ENCODE measurements around the gene FOXRED2.
A peak's percentile ranks its signal among the peaks of the same experiment; 100 is the strongest.
"Not testable (repeated sequence)": the region's sequence is repeated elsewhere in the genome, so short reads cannot be mapped to it uniquely, and the experiment has no call there.

Gene FOXRED2

DNA sequence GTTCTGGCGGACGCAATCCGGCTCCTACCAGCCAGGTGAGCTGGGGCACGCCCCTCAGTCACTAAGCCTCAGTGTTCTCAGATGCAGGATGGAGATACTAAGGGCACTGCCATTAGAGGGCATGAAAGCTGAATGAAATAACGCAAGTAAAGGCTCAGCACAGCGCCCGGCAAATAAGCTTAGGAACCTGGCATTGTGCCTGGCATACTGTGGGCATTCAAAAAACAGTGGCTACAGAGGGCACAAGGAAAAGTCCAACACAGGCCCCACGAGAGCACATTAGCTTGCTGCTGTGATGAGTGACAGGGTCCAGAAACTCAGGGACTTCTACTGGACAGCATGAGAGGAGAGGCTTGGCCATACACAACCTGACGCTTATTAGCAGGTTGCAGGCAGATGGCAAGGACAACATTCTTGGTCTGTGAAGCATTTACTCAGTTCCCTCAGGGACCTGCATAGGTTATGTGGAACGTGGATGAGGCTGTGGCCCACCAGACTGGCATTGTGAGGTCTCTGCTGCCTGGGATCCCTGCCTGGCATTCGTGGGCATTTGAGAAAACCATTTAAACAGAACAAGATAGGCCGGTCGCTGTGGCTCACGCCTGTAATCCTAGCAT is 37.6 kb downstream of the FOXRED2 start:
- DNase-seq (ENCODE audit: low spot score) = no peak

DNA sequence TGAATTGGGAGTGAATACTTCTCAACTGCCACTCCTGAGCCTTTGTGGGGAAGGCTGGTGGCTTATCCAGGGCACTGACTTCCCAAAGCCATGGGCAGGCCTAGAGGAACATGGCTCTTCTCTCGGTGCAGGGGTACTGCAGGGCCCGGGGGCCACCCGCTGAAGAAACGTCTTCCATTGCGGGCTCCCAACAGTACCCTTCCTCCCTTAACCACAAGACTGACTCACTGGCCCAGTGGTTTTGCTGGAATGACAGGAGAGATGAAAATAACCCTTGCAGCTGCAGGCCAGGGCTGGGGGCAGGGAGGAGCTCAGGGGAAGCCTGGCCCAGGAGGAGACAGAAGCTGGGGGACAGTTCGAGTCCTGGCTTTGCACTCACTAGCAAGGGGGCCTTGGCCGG is 38.9 kb downstream of the FOXRED2 start:
- DNase-seq (ENCODE audit: low spot score) = no peak

DNA sequence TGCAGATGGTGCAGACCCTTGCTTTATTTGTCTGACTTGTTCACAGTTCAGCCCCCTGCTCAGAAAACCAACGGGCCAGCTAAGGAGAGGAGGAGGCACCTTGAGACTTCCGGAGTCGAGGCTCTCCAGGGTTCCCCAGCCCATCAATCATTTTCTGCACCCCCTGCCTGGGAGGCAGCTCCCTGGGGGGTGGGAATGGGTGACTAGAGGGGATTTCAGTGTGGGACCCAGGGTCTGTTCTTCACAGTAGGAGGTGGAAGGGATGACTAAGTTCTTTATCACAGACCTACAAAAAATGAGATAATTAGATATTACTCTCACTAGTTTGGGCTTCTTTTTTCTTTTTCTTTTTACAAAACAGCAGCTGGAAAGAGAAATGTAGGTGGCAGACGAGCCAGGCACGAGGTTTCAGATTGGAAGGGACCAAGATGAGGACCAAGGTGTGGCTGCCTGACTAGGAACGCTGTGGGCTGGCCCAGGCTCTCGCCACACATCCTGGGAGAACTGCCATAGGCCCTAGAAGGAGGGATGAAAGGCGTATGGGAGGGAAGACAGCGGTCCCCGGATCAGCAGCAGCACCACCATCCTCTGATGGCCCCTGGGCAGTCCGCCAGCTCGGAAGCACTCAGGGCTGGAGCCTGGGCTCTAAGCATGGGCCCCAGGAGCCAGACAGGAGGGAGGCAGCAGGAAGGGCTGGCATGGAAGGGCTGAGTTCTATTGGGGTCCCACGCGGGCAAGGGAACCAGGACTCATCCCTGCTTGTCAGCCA is 39.6 kb downstream of the FOXRED2 start:
- DNase-seq (ENCODE audit: low spot score) = no peak

DNA sequence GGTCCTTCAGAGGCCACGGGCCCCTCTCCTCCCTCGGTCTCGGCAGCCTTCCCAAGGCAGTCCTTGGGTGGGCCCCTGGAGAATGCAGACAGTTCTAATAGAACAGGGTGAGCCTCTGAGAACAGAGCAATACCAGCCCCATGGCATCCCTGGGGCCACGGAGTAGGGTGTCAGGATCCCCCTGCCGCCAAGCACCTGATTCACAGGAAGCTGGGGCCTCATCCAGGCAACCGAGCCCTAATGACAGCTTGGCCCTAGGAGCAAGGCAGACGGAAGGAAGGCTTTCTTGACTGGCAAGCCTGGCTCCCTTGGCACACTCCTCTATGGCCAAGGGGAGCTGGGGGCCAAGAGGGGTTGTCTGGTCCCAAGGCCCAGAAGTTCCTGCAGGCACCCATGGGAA is 40.6 kb downstream of the FOXRED2 start:
- no peak for DNase-seq (ENCODE audit: low spot score)

DNA sequence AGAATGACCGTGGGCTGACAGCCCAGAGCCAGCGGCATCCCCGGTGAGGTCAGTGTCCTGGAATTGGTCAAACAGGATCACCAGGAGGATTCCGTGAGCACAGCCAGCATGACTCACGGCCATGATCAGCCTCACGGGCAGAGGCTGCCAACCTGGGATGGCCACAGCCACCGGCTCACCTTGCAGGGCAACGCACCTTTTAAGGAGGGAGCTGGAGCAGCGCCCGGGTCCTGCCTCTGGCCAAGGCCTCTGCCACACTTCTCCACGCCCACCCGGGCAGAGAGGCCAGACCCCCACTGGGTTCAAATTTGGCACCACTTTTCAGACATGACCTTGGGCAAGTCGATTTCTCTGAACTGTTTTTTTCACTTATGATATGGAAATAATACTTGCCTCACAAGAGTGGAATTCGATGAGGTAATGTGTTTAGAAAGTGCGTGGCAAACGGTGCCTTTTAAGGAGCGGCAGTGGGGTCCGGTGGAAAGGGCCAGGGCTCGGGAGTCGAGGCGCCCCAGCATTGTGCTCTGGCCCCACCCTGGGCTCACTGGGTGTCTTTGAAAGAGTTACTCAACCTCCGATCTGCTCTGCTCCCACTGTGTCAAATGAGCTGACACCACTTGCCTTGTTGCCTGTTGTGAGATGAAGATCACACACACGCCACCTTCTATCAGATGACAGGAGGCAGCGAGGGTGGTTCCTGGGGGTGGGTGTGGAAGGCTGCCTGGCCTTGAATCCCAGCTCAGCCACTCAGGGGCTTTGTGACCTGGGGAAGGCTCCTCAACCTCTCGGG is 41.4 kb downstream of the FOXRED2 start:
- DNase-seq (ENCODE audit: low spot score) = peak; percentile 39

DNA sequence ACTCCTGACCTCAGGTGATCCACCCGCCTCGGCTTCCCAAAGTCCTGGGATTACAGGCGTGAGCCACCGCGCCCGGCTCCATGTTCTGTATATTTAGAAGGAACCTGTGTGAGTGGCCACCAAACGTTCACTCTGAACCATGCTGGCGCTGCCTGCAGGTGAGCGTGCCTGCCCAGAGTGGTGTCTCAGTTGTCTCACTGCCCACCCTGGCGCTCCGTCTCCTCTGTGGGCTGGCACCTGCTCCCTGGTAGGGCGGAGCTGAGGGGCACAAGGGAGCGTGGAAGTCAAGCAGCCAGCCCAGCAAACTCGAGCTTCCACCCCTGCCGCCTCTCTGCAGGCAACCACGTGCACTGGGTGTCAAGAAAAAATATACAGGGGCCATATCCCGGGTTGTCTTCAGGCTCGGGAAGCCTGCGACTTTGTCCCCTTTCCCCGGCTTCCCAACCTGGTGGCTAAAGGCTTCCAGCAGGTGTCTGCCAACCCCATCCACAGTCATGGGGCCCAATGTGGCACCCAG is 42.1 kb downstream of the FOXRED2 start:
- no peak for DNase-seq (ENCODE audit: low spot score)

DNA sequence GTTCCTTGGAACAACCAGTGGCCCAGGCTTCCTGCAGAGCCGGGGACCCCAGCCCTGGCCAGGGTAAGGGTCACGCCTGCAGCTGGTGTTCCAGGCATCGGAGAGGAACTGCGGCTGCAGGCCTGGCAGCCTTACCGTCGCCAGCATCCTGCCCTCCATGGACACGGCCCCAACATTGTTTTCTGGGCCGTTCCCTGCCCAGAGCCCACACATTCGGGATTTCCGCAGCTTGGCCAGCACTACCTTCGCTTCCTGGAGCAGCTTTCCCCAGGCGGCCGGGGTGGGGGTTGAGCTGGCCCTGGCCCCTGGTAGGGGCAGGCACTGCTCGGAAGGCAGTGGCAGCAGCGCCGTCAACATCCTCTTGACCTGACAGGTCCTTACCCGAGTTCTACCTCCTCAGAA is 43.1 kb downstream of the FOXRED2 start:
- no peak for DNase-seq (ENCODE audit: low spot score)

DNA sequence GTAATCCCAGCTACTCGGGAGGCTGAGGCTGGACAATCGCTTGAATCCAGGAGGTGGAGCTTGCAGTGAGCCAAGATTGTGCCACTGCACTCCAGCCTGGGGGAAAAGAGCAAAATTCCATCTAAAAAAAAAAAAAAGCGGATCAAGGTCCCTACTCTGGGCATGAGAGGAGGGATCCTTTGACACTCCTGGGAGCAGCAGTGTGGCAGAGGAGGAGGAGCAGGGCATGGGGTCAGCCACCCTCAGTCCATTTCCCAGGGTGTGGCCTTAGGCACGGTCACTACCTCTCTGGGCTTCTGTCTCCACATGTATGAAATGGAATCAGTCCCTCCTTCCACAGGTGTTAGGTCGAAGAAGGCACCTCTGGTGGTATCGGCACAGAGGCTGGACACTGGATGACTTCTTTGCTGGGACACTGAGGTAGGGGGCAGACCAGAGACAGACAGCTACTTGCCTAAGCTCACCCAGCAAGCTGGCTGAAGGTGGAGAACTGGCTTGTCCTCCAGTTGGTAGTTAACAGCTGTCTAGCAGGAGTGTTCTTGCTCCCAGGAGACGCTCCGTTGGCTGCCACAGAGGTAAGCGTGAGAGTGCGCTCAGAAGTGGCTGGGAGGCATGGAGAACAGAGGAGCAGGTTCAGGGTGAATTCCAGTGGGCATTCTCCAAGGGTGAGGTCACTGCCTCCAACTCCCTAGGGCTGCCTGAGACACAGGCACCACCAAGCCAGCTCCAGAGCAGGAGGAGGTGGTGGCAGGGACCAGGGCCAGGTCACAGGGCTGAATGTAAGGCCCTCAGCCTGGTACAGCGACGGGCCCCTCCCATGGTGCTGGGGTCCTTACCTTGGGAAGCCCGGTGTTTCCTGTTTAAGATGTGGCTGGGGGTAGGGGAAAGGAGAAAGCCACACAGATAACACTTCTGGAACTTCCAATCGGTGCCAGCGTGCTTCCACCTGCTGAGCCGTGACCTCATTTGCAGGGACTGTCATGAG is 44.9 kb downstream of the FOXRED2 start:
- DNase-seq (ENCODE audit: low spot score) = no peak

DNA sequence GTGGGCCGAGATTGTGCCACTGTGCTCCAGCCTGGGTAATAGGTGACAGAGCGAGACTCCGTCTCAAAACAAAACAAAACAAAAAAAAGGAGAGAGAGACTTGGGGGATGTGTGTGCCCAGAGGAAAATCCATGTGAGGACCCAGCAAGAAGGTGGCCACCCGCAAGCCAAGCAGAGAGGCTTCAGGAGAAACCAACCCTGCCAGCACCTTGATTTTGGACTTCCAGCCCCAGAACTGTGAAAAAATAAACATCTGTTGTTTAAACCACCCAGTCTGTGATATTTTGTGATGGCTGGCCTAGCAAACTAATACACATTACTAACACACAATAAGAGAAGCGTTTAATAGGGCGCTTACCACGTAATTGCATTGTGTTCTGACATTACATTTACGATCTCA is 46.6 kb downstream of the FOXRED2 start:
- no peak for DNase-seq (ENCODE audit: low spot score)

DNA sequence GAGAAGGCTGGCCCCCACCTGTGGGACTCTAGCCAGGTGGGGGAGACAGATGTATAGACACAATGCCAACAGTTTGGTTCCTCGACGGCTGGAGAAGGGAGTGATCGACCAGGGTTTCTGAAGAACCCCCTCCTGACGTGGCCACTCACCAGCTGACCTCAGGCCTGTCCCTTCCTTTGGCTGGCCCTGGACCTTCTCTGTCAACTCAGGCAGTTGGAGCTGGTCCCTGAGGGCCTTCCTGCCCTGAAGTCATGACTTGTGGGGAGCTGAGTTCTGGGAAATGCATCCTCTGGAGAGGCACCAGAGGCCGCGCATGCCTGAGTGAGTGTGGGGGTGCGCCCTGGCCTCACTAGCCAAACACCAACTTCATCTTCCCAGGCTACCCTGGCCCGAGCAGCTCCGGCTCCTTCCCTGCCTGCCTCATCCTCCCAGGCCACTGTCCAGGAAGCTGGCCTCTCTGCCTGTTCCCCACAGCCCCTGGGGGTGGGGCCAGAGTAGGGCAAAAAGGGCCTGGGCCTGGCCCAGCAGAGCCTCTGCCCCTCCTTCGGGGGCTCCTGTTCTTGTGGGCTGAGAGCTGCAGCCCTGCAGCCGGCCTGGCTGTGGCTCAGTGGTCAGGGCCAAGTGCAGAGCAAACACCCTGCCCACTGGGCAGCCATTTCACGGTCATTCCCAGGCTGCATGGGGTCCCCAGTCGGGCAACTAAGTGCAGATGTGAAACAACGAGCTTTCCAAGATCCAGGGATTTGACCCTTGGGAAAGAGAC is 49.0 kb downstream of the FOXRED2 start:
- DNase-seq (ENCODE audit: low spot score) = no peak

DNA sequence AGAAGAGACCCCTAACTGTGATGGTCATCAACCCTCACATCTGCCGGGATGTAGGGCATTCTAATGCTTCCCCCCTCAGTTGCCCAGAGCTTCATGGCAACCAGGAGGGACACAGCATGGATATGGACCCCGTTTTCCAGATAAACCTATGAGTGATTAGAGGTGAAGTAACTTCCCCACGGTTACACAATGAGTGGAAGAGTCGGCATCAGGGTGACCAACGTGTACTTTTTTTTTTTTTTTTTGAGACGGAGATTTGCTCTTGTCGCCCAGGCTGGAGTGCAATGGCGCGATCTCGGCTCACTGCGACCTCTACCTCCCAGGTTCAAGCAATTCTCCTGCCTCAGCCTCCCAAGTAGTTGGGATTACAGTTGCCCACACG is 50.4 kb downstream of the FOXRED2 start:
- DNase-seq (ENCODE audit: low spot score) = no peak

DNA sequence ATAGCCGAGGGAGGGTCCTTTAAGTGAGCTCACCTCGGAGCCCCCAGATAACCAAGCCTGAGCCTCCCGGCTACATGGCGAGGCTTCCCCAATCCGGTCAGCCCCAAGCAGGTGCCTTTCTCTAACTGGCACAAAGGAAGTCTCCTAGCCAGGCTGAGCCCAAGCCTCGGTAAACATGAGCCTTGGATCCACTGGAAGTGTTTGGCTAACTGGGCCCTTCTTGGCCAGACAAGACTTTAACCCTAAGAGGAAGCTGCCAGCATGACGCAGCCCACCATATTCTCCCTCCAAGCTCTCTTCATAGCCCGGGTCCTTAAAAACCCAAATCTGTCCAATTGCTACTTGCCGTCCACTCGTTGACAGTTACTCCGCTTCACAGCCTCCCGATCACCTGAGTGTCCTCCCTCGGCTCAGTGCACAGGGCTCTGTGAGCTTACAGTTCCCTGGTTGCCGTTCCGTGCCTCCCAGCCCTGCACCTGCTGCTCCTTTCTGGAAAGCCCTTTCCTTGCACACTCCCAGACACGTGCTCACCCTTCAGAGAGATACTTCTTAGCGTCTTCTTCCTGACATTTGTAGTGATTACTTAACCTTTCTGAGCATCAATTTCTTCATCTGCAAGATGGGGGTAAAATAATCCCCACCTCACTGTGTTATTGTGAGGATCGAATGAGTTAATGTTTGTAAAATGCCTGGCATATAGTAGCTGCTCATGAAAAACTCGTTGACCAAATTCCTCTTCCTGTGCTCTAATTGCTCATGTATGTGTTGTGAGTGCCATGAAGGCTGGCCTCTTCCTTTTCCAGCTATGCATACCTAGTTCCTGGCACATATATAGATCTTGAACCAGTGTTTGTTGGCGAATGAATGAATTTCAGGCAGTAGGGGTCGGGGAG is 51.0 kb downstream of the FOXRED2 start:
- DNase-seq (ENCODE audit: low spot score) = no peak

DNA sequence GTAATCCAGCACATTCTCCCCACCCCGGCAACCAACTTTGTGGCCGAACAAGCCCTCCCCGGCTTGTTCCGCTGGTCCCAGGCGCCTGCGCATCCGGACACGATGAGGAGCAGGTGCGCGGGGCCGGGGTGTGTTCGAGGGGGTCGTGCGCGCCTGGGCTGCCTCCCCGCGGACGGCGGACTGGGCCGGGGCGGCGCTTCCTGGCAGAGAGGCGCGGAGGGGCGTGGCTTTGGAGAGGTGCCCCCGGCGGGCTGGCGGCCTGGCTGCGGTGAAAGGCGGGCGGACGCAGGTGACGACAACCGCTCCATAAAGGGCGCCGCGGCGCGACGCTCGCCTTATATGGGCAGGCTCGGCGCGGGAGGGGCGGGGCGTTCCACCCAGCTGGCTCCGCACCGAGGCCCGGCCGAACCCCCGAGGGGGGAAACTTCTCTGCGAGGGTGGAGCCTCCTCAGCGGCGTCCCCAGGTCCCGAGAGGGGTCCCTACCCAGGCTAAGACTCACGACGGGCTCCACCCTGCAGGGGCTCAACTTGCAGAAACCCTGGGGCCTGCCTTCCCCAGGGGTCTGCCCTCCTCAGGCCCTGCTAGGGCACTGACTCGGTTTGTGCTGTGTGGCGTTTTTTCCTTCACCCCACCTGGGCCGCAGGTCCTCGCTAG is 51.8 kb downstream of the FOXRED2 start:
- DNase-seq (ENCODE audit: low spot score) = peak; percentile 80

DNA sequence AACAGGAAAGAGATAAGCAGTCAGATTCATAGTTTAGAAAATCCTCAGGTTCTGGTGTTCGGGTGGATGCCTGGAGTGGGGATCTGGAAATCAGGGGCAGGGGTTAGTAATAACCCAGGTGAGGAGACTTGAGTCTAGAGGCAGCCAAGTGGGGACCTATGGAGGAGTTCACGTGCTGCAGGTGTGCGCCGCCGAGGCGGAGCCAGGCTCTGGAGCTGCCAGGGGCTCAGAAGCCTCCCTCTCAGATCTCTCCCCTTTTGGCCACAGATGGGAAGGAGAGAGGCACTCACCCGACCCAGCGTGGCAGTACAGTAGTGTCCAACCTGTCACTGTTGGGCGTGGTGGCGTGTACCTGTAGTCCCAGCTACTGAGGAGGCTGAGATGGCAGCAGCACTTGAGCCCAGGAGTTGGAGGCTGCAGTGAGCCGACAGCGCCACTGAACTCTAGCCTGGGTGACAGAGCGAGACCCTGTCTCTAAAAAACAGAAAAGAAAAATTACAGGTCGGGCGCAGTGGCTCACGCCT is 52.9 kb downstream of the FOXRED2 start:
- DNase-seq (ENCODE audit: low spot score) = no peak

DNA sequence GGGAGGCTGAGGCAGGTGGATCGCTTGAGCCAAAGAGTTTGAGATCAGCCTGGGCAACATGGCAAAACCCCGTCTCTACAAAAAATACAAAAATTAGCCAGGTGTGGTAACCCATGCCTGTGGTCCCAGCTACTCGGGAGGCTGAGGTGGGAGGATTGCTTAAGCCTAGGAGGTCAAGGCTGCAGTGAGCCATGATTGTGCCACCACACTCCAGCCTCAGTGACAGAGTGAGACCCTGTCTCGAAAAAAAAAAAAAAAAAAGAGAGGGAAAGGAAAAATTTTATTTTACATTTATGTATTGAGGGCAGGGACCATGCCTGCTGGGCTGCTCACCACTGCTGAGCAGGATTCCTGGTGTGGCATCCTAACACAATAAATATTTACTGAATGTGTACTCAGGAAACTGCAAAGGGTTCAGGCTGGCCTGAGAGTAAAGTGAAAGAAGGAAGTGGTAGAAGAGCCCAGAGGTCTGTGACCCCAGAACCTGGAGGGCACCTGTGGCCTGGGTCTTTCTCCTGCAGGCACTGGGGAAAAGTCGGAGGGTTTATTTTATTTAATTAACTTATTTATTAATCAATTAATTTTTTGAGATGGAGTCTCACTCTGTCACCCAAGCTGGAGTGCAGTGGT is 53.7 kb downstream of the FOXRED2 start:
- DNase-seq (ENCODE audit: low spot score) = not testable (repeated sequence)

DNA sequence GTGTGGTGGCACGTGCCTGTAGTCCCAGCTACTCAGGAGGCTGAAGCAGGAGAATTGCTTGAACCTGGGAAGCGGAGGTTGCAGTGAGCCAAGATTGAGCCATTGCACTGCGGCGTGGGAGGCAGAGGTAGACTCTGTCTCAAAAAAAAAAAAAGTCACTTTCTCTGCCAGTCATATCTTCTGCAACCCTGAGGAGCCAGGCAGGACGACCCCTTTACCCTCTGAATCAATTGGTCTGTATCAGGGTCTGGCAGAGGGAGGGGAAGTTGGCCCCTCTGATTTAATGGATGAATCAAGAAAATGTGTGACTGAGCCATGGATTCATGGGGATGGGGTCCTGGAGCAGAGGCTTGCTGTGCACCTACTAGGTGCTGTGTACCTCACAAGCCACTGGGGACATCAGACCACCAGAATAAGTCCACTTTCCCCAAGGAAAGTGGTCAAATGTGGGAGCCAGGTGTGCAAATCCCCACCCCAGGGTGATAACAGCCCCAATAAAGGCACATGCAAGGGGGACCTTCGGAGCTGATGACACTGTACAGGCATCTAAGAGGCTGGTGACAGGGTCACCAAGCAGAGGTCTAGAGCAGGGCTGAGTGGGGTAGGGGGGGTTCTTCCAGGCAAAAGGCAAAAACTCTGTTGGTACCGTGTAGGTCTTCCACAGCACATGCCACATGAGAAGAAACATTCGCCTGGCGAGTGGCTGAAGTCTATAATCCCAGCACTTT is 54.4 kb downstream of the FOXRED2 start:
- no peak for DNase-seq (ENCODE audit: low spot score)

DNA sequence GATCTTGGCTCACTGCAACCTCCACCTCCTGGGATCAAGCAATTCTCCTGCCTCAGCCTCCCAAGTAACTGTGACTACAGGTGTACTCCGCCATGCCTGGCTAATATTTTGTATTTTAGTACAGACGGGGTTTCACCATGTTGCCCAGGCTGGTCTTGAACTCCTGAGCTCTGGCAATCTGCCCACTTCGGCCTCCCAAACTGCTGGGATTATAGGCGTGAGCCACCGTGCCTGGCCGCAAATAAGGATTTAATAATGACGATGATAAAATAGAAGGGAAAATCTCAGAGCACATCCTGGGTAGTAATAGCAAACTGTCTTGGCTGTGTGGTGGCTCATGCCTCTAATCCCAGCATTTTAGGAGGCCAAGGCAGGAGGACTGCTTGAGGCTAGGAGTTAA is 55.9 kb downstream of the FOXRED2 start:
- not testable (repeated sequence) for DNase-seq (ENCODE audit: low spot score)

Data from putamen (tissue), 1 donor.